Medulla oblongata (tissue), 1 donor: ENCODE measurements around the gene ETS2.
"Not testable (repeated sequence)": the region's sequence is repeated elsewhere in the genome, so short reads cannot be mapped to it uniquely, and the experiment has no call there.

Source experiments
- DNase-seq: peaks from one replicate; pipeline ENCODE4 v3.0.0-alpha.2; 2015; ENCODE audit errors: extremely low spot score

Gene ETS2

DNA sequence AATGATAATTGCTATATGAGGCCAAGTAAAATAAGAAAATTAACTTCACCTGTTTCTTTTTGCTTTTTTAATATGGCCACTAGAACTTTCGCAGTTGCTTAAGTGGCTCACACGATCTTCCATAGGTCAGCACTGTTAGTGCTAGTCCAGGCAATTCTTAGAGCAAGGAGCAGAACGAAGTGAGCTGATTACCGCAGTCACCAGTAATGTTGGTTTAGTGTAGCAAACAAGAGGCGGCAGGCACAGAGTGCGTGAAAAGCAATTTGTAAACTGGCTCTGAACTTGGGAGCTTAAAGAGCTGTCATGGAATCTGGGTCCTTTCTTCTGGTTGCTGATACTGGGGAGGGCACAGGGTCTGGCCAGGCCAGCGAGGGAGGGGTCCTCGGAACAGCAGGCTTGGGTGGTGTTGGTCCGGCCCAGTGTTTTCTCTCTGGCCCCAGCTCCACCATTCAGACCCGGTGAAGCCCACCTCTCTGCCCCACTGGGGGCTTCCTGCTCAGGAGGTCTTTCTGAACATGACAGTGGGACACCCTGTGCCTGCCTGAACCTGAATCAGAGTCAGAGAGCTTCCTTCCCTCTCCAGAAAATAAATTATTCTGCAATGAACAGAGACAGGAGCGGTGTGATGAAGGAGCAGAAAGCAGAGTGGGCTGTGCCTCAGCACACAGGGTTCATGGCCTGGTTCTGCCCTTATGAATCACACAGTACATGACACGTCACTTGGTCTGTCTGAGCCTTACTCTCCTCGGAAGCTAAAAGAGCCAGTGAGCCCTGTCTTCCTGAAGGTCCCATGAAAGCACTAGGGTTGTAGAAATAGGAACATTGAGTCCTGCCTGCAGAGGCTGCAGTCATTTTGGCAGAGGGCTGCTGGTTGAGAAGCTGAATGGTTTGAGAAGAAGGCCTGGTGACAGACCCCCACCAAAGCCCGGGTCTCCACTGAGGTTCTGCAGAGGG is 11.9 kb downstream of the ETS2 start:
- DNase-seq = no peak

- no peak for DNase-seq
These were observed 12.6 kb downstream of the ETS2 start for GRCh38 chr21:38818325-38818723.

- DNase-seq = no peak
These were observed 13.5 kb downstream of the ETS2 start for GRCh38 chr21:38819051-38819718.

GRCh38 chr21:38819719-38820159 is 14.0 kb downstream of the ETS2 start:
- no peak for DNase-seq

- no peak for DNase-seq
These were observed 14.9 kb downstream of the ETS2 start for GRCh38 chr21:38820471-38821239.

DNA sequence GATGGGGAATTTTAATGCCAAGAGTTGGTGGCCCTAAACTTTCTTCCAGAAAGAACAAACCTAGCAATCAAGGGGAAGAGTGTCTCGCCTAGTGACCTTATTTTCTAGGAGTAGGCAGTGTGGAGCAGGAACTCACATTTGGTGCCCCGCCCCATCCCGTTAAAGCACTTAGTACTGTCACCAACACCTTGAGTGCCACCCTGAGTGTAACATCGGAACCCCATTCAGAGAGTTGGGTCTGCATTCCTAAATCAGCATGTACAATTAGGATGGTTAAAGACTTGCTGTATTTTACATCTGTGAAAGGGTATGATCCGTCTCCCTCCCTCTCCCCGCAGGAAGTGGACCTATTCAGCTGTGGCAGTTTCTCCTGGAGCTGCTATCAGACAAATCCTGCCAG is 15.5 kb downstream of the ETS2 start:
- no peak for DNase-seq

DNA sequence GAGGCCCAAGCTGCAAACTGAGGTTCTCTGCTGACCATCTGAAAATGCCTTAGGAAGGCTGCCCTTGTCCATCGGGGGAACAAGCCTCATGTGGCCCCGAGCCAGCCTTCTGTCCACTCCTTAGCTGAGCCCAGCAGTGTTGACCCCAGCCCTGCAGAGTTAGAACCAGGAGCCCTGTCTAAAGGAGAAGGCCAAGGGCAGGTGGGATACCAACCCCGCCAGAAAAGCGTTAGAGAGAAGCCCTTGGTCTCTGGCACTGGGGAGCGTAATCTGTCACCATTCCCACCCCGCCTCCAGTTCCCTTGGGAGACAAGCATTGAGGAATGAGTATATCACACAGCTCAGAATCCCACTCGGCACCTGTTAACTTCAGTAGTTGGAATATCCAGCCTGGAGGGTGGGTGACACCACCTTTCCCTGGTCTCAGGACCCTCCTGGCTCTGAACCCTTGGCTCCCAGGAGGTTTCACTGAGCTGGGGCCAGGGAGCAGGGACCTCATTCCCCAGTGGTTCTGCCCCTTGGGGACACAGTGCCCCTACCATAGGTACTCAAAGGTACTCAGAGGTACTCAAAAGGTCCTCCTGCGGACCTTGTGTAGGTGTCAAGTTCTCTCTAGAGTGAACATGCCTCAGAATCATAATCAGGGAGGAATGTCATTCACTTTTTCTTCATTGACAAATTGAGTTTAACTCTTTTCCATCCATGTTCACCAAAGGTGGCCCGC is 16.4 kb downstream of the ETS2 start:
- DNase-seq = no peak

GRCh38 chr21:38822778-38823238 is 17.1 kb downstream of the ETS2 start:
- DNase-seq = no peak

DNA sequence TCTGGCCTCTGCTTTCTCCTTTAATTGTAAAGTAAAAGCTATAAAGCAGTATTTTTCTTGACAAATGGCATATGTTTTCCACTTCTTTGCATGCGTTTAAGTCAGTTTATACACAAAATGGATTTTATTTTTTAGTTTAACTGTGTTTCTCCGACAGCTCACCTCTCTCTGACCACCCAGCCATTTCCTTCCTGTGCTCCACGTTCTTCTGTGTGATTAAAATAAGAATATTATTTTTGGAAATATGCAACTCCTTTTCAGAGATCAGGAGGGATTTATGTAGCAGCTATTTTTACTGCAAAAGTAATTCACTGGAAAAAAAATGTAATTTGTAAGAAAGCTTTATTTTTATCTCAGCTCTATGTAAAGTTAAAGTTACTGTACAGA is 18.0 kb downstream of the ETS2 start:
- no peak for DNase-seq

- no peak for DNase-seq
These were observed 18.5 kb downstream of the ETS2 start for GRCh38 chr21:38824124-38824822.

DNA sequence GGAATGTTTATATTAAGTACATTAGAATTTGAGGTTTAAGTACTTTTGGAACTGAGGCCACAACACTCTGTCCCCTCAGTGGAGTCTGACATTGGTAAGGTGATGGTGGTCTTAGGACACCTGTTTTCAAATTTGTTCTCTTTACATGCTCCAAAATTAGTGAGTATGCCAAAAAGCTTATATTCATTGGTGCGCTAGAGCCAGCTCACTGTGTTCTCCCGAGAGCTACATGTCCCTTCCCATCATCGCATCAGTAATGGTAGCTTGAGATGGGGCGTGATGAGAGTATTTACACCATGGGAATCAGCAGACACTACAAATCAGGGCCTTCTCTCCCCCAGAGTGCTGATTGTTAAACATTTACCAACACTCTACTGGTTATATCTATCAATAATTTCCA is 19.5 kb downstream of the ETS2 start:
- no peak for DNase-seq

- DNase-seq = no peak
These were observed 20.2 kb downstream of the ETS2 start for GRCh38 chr21:38825921-38826320.

DNA sequence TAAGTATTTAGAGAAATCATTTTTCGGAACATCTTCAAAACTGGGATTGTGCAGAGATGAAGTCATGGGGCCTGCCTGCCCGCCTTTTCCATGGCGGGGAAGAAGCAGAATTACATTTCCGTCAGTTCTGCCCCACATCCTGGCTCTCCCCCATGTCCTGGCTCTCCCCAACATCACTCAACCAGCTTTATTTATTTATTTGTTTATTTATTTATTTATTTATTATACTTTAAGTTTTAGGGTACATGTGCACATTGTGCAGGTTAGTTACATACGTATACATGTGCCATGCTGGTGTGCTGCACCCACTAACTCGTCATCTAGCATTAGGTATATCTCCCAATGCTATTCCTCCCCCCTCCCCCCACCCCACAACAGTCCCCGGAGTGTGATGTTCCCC is 22.4 kb downstream of the ETS2 start:
- DNase-seq = not testable (repeated sequence)

DNA sequence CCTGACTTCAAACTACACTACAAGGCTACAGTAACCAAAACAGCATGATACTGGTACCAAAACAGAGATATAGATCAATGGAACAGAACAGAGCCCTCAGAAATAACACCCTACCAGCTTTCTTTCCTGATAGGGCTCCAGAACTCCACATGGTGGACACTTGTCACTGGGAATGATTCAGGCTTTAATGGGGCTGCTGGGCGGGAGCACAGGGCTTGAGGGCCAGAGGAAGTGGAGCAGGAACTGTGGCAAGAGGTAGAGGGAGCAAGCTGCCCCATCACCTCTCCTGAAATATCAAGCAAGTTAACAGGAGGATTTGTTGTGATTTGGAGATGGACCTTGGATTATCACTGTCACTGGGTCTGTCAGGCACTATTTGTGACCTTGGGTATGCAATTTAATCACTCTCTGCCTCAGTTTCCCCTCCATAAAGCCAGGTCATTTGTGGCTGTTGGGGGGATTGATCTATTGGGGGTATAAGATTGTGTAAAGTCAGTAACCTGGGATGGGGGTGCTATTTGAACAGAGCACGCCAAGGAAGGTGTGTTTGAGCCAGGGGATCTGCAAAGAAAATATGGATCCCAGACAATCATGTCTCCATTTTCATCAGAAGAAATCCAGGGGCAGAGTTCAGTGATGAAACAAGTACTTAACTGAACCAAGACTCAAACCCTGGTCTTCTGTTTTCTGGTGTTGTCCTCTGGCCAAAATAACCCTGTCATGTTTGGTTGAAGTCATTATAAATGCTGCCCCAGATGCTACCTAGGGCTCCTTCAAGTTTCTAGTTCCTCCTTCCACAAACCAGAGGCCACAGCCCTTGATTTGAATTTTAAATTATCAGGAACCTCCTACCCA is 25.2 kb downstream of the ETS2 start:
- DNase-seq = no peak

GRCh38 chr21:38831526-38832467 is 26.1 kb downstream of the ETS2 start:
- peak; percentile 78 for DNase-seq

- DNase-seq = no peak
These were observed 26.9 kb downstream of the ETS2 start for GRCh38 chr21:38832664-38833063.

DNA sequence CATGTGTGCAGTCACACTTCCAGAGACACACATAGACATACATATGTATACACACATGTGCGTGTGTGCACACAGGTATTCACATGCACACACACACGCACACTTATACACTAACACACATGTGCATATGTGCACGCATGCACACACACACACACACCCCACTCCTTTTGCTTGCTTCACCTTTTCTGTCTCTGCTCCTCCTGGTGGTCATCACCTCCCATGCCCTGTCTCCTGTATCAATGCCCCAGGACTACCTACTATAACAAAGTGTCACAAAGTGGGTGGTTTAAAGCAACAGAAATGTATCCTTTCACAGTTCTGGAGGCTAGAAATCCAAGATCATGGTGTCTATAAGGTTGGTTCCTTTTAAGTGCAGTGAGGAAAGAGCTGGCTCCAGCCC is 27.4 kb downstream of the ETS2 start:
- DNase-seq = no peak

DNA sequence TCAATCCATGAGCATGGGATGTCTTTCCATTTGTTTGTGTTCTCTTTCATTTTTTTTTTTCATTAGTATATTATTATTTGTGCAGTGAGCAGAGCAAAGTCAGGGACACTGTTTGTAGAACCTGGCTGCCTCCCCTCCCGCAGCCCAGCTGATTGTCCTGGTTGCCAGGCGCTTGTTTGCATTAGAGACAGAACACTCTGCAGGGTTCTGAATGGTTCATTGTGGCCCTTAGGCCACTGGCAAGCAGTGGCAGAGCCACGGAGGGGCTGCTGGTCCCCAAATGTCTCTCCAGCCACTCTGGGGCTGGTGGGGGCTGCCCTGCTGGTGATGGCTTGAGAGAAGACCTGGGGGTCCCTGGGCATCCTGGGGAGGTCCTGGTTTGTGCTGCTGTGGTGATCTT is 29.0 kb downstream of the ETS2 start:
- no peak for DNase-seq
